Dendritic cell treated with granulocyte-macrophage colony-stimulating factor and Interleukin-4, amounts not matched to agents 40 ng/mL and 50 ng/mL, for 4 days (primary cell): ENCODE measurements around the gene EEF1G.
"Not testable (repeated sequence)": the region's sequence is repeated elsewhere in the genome, so short reads cannot be mapped to it uniquely, and the experiment has no call there.

Experiments
- H3K27ac Mint-ChIP-seq: one replicate; pipeline ENCODE4 v1.8.0; 2022; ENCODE audit warnings: mild to moderate bottlenecking, mixed read lengths
- H3K27me3 Mint-ChIP-seq: one replicate; pipeline ENCODE4 v1.8.0; 2022; ENCODE audit warnings: mild to moderate bottlenecking, mixed read lengths
- H3K36me3 Mint-ChIP-seq: one replicate; pipeline ENCODE4 v1.8.0; 2022; ENCODE audit warnings: low read depth, mixed read lengths
- H3K4me1 Mint-ChIP-seq: one replicate; pipeline ENCODE4 v1.8.0; 2022; ENCODE audit warnings: low read depth, mixed read lengths
- H3K4me3 Mint-ChIP-seq: one replicate; pipeline ENCODE4 v1.8.0; 2022; ENCODE audit warnings: mild to moderate bottlenecking, moderate library complexity, mixed read lengths
- H3K9me3 Mint-ChIP-seq: one replicate; pipeline ENCODE4 v1.8.0; 2022; ENCODE audit warnings: mixed read lengths
- intact Hi-C: fragments of 100-400 bp; cut with micrococcal nuclease; formaldehyde crosslinking; loops from one replicate; pipeline ENCODE4 v1.15.0; 2022

Gene EEF1G, protein sequence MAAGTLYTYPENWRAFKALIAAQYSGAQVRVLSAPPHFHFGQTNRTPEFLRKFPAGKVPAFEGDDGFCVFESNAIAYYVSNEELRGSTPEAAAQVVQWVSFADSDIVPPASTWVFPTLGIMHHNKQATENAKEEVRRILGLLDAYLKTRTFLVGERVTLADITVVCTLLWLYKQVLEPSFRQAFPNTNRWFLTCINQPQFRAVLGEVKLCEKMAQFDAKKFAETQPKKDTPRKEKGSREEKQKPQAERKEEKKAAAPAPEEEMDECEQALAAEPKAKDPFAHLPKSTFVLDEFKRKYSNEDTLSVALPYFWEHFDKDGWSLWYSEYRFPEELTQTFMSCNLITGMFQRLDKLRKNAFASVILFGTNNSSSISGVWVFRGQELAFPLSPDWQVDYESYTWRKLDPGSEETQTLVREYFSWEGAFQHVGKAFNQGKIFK

GRCh38 chr11:62573592-62574362, at the start of gene EEF1G:
Gene EEF1G (minus strand): TSS chr11:62573891. CDS start chr11:62573842, 49 bp downstream.
- intact Hi-C loops, result loop anchor here (1.0 to 2.0 kb wide), 2 partner anchors 17 to 18 kb away; partner anchors contain the start of gene TUT1
- Mint-ChIP-seq H3K4me1 (peaks cover 49% of the 10 kb centered on the region), H3K9me3 (no peaks in the 10 kb centered on the region), H3K27me3 (no peaks in the 10 kb centered on the region), H3K4me3 (peak within 1 kb of the TSS; percentile 98), H3K36me3 (peaks cover 86% of the 10 kb centered on the region), H3K27ac (peak within 1 kb of the TSS; percentile 96)

- Mint-ChIP-seq H3K27ac (peak overlapping the region; percentile 94), H3K9me3 (no peaks in the 10 kb centered on the region), H3K4me3 (peak overlapping the region; percentile 98), H3K4me1 (peaks cover 27% of the 10 kb centered on the region), H3K27me3 (no peaks in the 10 kb centered on the region), H3K36me3 (peaks cover 56% of the 10 kb centered on the region)
- intact Hi-C loops, result no loop called here
Measured at GRCh38 chr11:62622476-62623089, 48.9 kb upstream of the EEF1G start.

DNA sequence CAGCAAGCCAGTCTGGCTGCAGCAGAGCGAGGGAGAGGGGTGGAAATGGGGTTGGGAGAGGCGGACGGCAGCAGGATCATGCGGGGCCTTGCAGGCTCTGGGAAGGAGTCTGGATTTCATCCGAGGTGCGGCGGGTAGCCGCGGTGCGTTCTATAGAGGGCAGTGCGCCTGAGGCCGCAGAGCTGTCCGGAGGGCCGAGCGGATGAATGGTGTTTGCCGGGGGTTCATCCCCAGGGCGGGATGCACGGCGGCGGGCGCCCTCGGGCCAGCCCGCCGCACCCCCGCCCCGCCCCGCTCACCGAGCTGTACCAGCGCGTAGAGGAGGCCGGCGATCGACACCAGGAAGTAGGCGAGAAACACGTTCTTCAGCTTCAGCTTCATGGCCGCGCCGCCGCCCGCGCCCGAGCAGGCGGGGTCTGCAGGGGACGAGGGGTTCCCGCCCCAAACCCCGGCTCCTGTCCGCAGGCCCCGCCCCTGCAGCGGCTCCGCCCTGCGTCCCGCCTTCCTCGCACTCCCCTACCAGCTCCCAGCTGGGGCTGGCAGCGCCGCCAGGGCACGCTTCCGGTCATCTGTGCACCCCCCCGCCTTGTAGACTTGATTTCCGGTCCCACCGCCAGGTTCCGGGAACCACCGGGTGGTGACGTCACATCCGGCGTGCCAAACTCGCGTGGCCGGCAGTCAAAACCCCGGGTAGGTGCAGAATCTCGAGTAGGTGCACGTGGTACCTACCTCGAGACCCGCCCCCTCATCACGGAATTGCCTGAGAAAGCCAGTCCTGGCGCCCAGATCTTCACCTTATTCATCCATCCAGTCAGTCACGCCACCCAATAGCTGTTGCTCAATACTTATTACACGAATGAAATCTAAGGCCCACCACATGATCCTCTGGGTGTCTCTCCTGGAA, 48.1 kb upstream of the EEF1G start, which contains the start of gene B3GAT3:
Gene B3GAT3, minus strand, starts transcription at position 420 of the 904 bp plus-strand sequence. Its CDS starts 39 bp downstream, at position 381.
- Mint-ChIP-seq H3K27me3 (no peaks in the 10 kb centered on the region), H3K4me3 (peak within 1 kb of the TSS; percentile 98), H3K9me3 (no peaks in the 10 kb centered on the region), H3K4me1 (peaks cover 27% of the 10 kb centered on the region), H3K27ac (peak within 1 kb of the TSS; percentile 94), H3K36me3 (peaks cover 56% of the 10 kb centered on the region)
- intact Hi-C loops, result no loop called here

- Mint-ChIP-seq H3K4me3 (peak overlapping the region; percentile 98), H3K27me3 (no peaks in the 10 kb centered on the region), H3K9me3 (no peaks in the 10 kb centered on the region), H3K4me1 (peaks cover 27% of the 10 kb centered on the region), H3K27ac (peak overlapping the region; percentile 94), H3K36me3 (peaks cover 56% of the 10 kb centered on the region)
- intact Hi-C loops, result no loop called here
Measured at GRCh38 chr11:62621027-62621566, 47.4 kb upstream of the EEF1G start.

- peaks cover 37% of the 10 kb centered on the region for H3K4me1 Mint-ChIP-seq
- H3K27me3 Mint-ChIP-seq, H3K4me3 Mint-ChIP-seq, intact Hi-C loops, H3K9me3 Mint-ChIP-seq: not testable (repeated sequence)
- peaks cover 57% of the 10 kb centered on the region for H3K36me3 Mint-ChIP-seq
- H3K27ac Mint-ChIP-seq, result peak overlapping the region; percentile 34
Measured at GRCh38 chr11:62616957-62617356, 43.3 kb upstream of the EEF1G start.

GRCh38 chr11:62615521-62615920, 41.8 kb upstream of the EEF1G start:
- peaks cover 60% of the 10 kb centered on the region for H3K36me3 Mint-ChIP-seq
- H3K27ac Mint-ChIP-seq, result peak overlapping the region; percentile 73
- intact Hi-C loops, result no loop called here
- no peak overlapping the region for H3K4me3 Mint-ChIP-seq
- no peaks in the 10 kb centered on the region for H3K9me3 Mint-ChIP-seq
- H3K4me1 Mint-ChIP-seq, result peaks cover 40% of the 10 kb centered on the region
- H3K27me3 Mint-ChIP-seq, result no peaks in the 10 kb centered on the region

DNA sequence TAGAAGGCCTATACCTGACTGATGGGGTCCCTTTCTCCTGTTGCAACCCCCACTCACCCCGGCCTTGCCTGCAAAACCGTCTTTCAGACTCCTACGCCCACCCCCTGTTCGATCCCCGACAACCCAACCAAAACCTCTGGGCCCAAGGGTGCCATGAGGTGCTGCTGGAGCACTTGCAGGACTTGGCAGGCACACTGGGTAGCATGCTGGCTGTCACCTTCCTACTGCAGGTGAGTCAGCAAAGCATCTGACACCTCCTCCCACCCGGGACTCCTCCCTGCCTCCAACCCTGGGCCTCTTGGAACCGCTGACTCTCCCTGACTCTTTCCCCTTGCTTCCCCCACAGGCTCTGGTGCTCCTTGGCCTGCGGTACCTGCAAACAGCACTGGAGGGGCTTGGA, 40.6 kb upstream of the EEF1G start:
- Mint-ChIP-seq H3K27me3 (no peaks in the 10 kb centered on the region), H3K36me3 (peaks cover 72% of the 10 kb centered on the region), H3K27ac (peak overlapping the region; percentile 73), H3K4me3 (no peak overlapping the region), H3K4me1 (peaks cover 46% of the 10 kb centered on the region), H3K9me3 (no peaks in the 10 kb centered on the region)
- intact Hi-C loops, result no loop called here

GRCh38 chr11:62613291-62613778, 39.6 kb upstream of the EEF1G start:
- peaks cover 74% of the 10 kb centered on the region for H3K36me3 Mint-ChIP-seq
- H3K9me3 Mint-ChIP-seq, result no peaks in the 10 kb centered on the region
- H3K4me1 Mint-ChIP-seq, result peaks cover 49% of the 10 kb centered on the region
- peak overlapping the region; percentile 73 for H3K27ac Mint-ChIP-seq
- intact Hi-C loops, result no loop called here
- peak overlapping the region; percentile 4 for H3K4me3 Mint-ChIP-seq
- H3K27me3 Mint-ChIP-seq, result no peaks in the 10 kb centered on the region

- intact Hi-C loops, result no loop called here
- peak within 1 kb of the TSS; percentile 100 for H3K4me3 Mint-ChIP-seq
- peak within 1 kb of the TSS; percentile 91 for H3K27ac Mint-ChIP-seq
- no peaks in the 10 kb centered on the region for H3K9me3 Mint-ChIP-seq
- no peaks in the 10 kb centered on the region for H3K27me3 Mint-ChIP-seq
- H3K36me3 Mint-ChIP-seq, result peaks cover 79% of the 10 kb centered on the region
- peaks cover 56% of the 10 kb centered on the region for H3K4me1 Mint-ChIP-seq
Measured at GRCh38 chr11:62612366-62613290, 38.9 kb upstream of the EEF1G start, which contains the start of the genes EML3 and ROM1. Gene EML3 (minus strand): TSS chr11:62612775. CDS start chr11:62612457, 318 bp downstream. Gene ROM1 (plus strand): TSS chr11:62613257. CDS start chr11:62613282, 25 bp downstream.

DNA sequence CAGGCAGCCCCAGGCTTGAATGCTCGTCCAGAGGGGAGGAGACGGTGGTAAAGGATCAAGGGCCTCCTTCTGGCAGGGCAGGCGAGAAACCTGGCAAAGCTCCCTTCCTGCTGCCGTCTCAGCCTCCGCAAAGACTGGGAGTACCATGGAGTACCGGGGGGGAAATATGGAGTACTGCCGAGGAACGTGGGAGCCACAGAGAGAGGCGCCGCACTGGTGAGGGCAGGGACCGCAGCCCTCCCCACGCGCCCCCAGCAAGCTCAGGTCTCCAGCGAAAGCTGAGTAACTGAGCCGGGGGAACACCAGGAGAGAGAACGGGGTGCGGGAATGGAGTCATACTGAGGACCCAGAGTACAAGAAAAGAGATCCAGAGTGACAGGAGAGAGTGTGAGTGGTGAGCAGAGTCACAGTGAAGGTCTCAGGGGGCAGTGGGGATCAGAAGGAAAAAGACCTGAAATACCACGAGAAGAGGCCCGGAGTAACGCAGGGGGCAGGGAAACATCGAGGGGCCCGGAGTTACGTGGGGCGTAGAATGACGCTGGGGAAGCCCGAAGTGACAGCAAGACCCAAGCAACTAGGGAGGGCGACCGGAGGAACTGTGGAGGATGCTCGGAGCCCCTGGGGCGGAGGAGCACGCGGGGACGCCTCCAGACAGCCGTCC, 38.1 kb upstream of the EEF1G start:
- intact Hi-C loops, result no loop called here
- Mint-ChIP-seq H3K27ac (peak overlapping the region; percentile 91), H3K36me3 (peaks cover 79% of the 10 kb centered on the region), H3K4me1 (peaks cover 60% of the 10 kb centered on the region), H3K4me3 (peak overlapping the region; percentile 100), H3K9me3 (no peaks in the 10 kb centered on the region), H3K27me3 (no peaks in the 10 kb centered on the region)

GRCh38 chr11:62610814-62611704, 37.4 kb upstream of the EEF1G start:
- peak overlapping the region; percentile 100 for H3K4me3 Mint-ChIP-seq
- no peaks in the 10 kb centered on the region for H3K9me3 Mint-ChIP-seq
- H3K36me3 Mint-ChIP-seq, result peaks cover 79% of the 10 kb centered on the region
- no peaks in the 10 kb centered on the region for H3K27me3 Mint-ChIP-seq
- peaks cover 60% of the 10 kb centered on the region for H3K4me1 Mint-ChIP-seq
- intact Hi-C loops, result no loop called here
- H3K27ac Mint-ChIP-seq, result peak overlapping the region; percentile 91
